PFSK-1 (cell line): ENCODE results near the gene IL1RAPL2.

Experiments
- FOXP2 ChIP-seq: optimal IDR thresholded peaks from 2 replicates; pipeline ENCODE3; 2011; ENCODE audit warnings: borderline replicate concordance, control low read depth, inconsistent platforms; ENCODE audit not compliant: insufficient read depth; ENCODE audit errors: extremely low read length, extremely low read depth
- POLR2AphosphoS5 ChIP-seq: IDR thresholded peaks from 2 replicates; pipeline ENCODE4 v1.6.1; 2012; ENCODE audit warnings: low read depth, mild to moderate bottlenecking, control low read depth, low read length, moderate library complexity
- REST ChIP-seq, 2 experiments: IDR thresholded peaks; 2 replicates each; pipeline versions ENCODE4 v1.6.1 to v1.8.0; 2011 to 2012; ENCODE audit warnings: low read depth in 2 of 2, low read length in 2 of 2, control low read depth in 1 of 2, inconsistent platforms in 1 of 2, mild to moderate bottlenecking in 1 of 2, moderate library complexity in 1 of 2; ENCODE audit not compliant: insufficient read depth in 1 of 2
- SIN3A ChIP-seq: IDR thresholded peaks from 2 replicates; pipeline ENCODE4 v1.6.1; 2012; ENCODE audit warnings: mild to moderate bottlenecking, low read length, moderate library complexity, borderline replicate concordance; ENCODE audit not compliant: insufficient read depth
- TAF1 ChIP-seq: IDR thresholded peaks from 2 replicates; pipeline ENCODE4 v1.6.1; 2012; ENCODE audit warnings: low read length, control low read depth, borderline replicate concordance; ENCODE audit not compliant: insufficient read depth

The IL1RAPL2 gene

DNA sequence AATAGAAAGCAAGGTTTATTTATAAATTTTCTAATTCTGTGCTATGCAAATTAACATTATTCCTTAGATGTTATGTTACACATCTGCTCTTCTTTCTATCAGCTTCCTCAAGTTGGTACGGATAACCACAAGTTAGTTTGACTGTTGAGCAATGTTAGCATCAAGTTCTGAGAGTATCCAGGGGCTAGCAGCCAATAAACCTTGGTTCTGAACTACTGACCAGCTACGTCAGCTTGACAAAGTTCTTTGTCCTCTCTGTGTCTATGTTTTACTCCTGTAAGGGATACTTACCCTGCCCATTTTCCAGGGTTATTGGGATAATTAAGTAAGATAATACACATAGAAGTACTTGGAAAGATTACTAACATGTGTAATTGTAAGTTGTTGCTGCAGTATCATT lies 662.6 kb downstream of the IL1RAPL2 start:
- TF ChIP-seq REST (IDR thresholded peaks at IDR 0.05; ENCODE audit: insufficient read depth in 1 of 2, low read depth in 2 of 2, low read length in 2 of 2) (no peak), FOXP2 (no peak), SIN3A (no peak), POLR2AphosphoS5 (no peak), TAF1 (no peak)

DNA sequence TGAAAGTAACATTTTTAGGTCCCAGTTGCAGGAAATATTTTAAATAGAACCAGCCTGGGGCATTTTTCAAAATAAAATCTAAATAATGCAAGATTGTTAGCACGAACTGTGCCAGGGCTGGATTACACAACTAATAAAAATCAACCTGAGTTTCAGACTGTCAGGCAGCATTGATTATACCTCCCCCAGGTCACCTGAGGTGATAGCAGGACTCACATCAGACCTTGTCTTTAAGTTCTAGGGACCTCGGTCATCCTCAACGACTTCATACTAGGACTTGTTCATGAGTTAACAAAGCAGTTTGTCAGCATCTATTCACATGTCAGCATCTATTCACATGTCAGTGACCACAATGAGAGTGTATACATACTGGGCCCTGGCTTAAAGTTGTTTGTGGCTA lies 663.1 kb downstream of the IL1RAPL2 start:
- TF ChIP-seq REST (IDR thresholded peaks at IDR 0.05; ENCODE audit: insufficient read depth in 1 of 2, low read depth in 2 of 2, low read length in 2 of 2) (no peak), TAF1 (no peak), POLR2AphosphoS5 (no peak), SIN3A (no peak), FOXP2 (no peak)

DNA sequence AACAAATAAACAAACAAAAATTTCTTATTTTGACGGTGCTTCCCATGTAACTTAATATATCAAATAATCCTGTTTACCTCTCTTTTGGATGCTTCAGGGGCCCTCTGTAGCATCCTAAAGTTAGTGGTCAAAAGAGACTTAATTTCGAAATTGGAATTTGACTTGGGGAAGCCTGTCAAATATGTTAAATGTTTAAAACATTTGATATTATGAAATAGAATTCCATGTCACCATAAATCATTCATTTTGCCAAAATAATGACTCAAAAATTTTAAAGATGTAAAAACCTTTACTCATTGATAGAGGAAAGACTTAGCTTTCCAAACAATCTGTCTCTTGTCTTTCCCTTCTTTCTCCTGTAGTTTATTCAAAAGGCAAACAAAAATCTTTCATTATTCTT lies 675.1 kb downstream of the IL1RAPL2 start:
- no peak for TF ChIP-seq POLR2AphosphoS5
- no peak for TF ChIP-seq FOXP2
- TF ChIP-seq SIN3A, result no peak
- TF ChIP-seq TAF1, result no peak
- no peak for TF ChIP-seq REST (IDR thresholded peaks at IDR 0.05; ENCODE audit: insufficient read depth in 1 of 2, low read depth in 2 of 2, low read length in 2 of 2)

- TF ChIP-seq FOXP2 (no peak), SIN3A (no peak)
These were observed 694.5 kb downstream of the IL1RAPL2 start for GRCh38 chrX:105260291-105261043.

DNA sequence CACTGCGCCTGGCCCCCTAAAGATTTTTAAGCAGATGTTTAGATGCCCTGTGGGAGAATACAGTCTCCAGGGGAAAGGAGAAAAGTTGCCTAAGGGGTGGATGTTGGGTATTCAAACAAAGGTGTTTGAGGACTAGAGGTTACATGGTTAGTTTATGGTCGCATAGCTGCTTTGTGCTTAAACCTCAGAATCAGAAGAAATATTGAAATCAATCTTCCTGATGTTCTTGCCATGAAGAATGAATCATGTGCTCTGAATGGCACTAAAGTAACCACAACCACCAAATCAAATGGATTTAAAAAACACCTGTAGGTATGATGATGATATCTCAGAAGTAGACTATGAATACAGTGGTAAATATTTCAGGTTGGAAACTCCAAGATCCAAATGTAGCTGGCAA lies 697.2 kb downstream of the IL1RAPL2 start:
- TF ChIP-seq REST (IDR thresholded peaks at IDR 0.05; ENCODE audit: insufficient read depth in 1 of 2, low read depth in 2 of 2, low read length in 2 of 2) (no peak), POLR2AphosphoS5 (no peak), TAF1 (no peak), FOXP2 (no peak), SIN3A (no peak)
